HCT116 (cell line): ENCODE results near the gene FRMD4A. TPM values are rescaled to one million over a fixed set of nuclear protein-coding genes. Genes with fewer than 3 reads are reported as not detected.

Experiments
- ATAC-seq: fragments of 200-7000 bp; cut with Tn5 transposase; 2 replicates; pipeline ENCODE4 v1.9.1; 2020; ENCODE audit warnings: mild to moderate bottlenecking, moderate library complexity
- BruUV-seq: library from RNA; stranded (reverse); fragments of 400-500 nt; replicated peaks from 2 replicates; lab custom pipeline; 2021; lab: Mats Ljungman, UMichigan
- CTCF ChIA-PET: fragments of 300-600 bp; sonication (Branson Sonifier 250); formaldehyde crosslinking; loops from one replicate; lab custom pipeline; 2021; ENCODE audit warnings: antibody characterized with exemption; lab: Charles Lee
- POLR2A ChIA-PET: fragments of 300-600, 350-600 bp; sonication (Branson Sonifier 250); formaldehyde crosslinking; loops from one replicate; lab custom pipeline; 2021; ENCODE audit warnings: antibody characterized with exemption; lab: Charles Lee
- RAD21 ChIA-PET, 2 experiments: fragments of 300-600 bp; sonication (Branson Sonifier 250); formaldehyde crosslinking; loops; one replicate each; lab custom pipeline; 2023; ENCODE audit warnings: low total read pairs in 2 of 2; ENCODE audit not compliant: uncharacterized antibody in 2 of 2, unreplicated experiment in 2 of 2, low non-redundant PET in 1 of 2; lab: Charles Lee
- DNase-seq: peaks from one replicate; pipeline ENCODE4 v3.0.0-alpha.2; 2010; ENCODE audit warnings: low read depth, low spot score
- H2AFZ ChIP-seq: fragments of 200-600 bp; shearing (Covaris generic), sonication (generic); 2 replicates; pipeline ENCODE4 v1.6.1; 2017; ENCODE audit warnings: low read depth, mixed run types, mixed read lengths, antibody characterized with exemption, low read length; ENCODE audit not compliant: poor library complexity, severe bottlenecking
- H3K27ac ChIP-seq: 2 replicates; pipeline ENCODE4 v1.5.1; 2012; ENCODE audit warnings: low read depth, low read length
- H3K27me3 ChIP-seq: fragments of 200-600 bp; sonication (generic); 2 replicates; pipeline ENCODE4 v1.6.1; 2016; ENCODE audit warnings: mixed run types, low read length, mixed read lengths; ENCODE audit not compliant: insufficient read depth
- H3K36me3 ChIP-seq, 2 experiments: fragments of 200-500 bp in 1 of 2; fragments of 200-600 bp in 1 of 2; sonication (Bioruptor generic) in 1 of 2; sonication (generic) in 1 of 2; 2 replicates each; pipeline versions ENCODE4 v1.5.1 to v1.6.1; 2014 to 2016; ENCODE audit warnings: low read length in 2 of 2, inconsistent platforms in 1 of 2, mixed read lengths in 1 of 2, mixed run types in 1 of 2; ENCODE audit not compliant: insufficient read depth in 2 of 2, control insufficient read depth in 1 of 2
- H3K4me1 ChIP-seq, 2 experiments: fragments of 200-600 bp in 1 of 2; sonication (generic) in 1 of 2; 2 replicates each; pipeline versions ENCODE4 v1.5.1 to v1.6.1; 2012 to 2017; ENCODE audit warnings: low read length in 2 of 2, inconsistent platforms in 1 of 2, mild to moderate bottlenecking in 1 of 2, mixed read lengths in 1 of 2, mixed run types in 1 of 2, moderate library complexity in 1 of 2; ENCODE audit not compliant: insufficient read depth in 2 of 2, control insufficient read depth in 1 of 2
- H3K4me2 ChIP-seq: fragments of 200-600 bp; sonication (generic); 2 replicates; pipeline ENCODE4 v1.6.1; 2017; ENCODE audit warnings: mixed run types, low read length, mixed read lengths
- H3K4me3 ChIP-seq, 2 experiments: fragments of 200-600 bp in 1 of 2; sonication (generic) in 1 of 2; replicated peaks in 1 of 2; 2 replicates each; pipeline ENCODE4 v1.5.1; 2011 to 2016; ENCODE audit warnings: low read length in 2 of 2, control low read depth in 1 of 2, low read depth in 1 of 2, mild to moderate bottlenecking in 1 of 2, mixed read lengths in 1 of 2, mixed run types in 1 of 2
- H3K79me2 ChIP-seq: fragments of 200-600 bp; sonication (generic); 2 replicates; pipeline ENCODE4 v1.6.1; 2017; ENCODE audit warnings: mild to moderate bottlenecking, mixed run types, low read length, moderate library complexity, mixed read lengths; ENCODE audit not compliant: insufficient read depth
- H3K9ac ChIP-seq: fragments of 200-600 bp; sonication (generic); 2 replicates; pipeline ENCODE4 v1.6.1; 2016; ENCODE audit warnings: low read length, mixed read lengths
- H3K9me2 ChIP-seq: fragments of 200-600 bp; sonication (generic), shearing (Covaris generic); 2 replicates; pipeline ENCODE4 v1.6.1; 2017; ENCODE audit warnings: mixed run types, mild to moderate bottlenecking, moderate library complexity; ENCODE audit not compliant: insufficient read depth
- H3K9me3 ChIP-seq, 2 experiments: fragments of 200-500 bp in 1 of 2; fragments of 200-600 bp in 1 of 2; sonication (Bioruptor generic) in 1 of 2; sonication (generic) in 1 of 2; 2 replicates each; pipeline ENCODE4 v1.6.1; 2014 to 2017; ENCODE audit warnings: low read length in 2 of 2, mixed read lengths in 2 of 2, inconsistent platforms in 1 of 2, low read depth in 1 of 2, mild to moderate bottlenecking in 1 of 2, mixed run types in 1 of 2, moderate library complexity in 1 of 2; ENCODE audit not compliant: control insufficient read depth in 1 of 2, insufficient read depth in 1 of 2
- H4K20me1 ChIP-seq: fragments of 200-600 bp; sonication (generic), shearing (Covaris generic); 2 replicates; pipeline ENCODE4 v1.6.1; 2017; ENCODE audit warnings: mixed run types, mild to moderate bottlenecking, moderate library complexity; ENCODE audit not compliant: insufficient read depth
- CBX3 ChIP-seq: IDR thresholded peaks from 2 replicates; pipeline ENCODE4 v1.6.1; 2012; ENCODE audit warnings: low read depth
- CEBPB ChIP-seq: IDR thresholded peaks from 2 replicates; pipeline ENCODE4 v1.6.1; 2012; ENCODE audit warnings: low read depth
- ELF1 ChIP-seq: IDR thresholded peaks from 2 replicates; pipeline ENCODE4 v1.6.1; 2012; ENCODE audit warnings: low read depth, borderline replicate concordance
- EZH2 ChIP-seq: fragments of 200-600 bp; sonication (generic); IDR thresholded peaks from 2 replicates; pipeline ENCODE4 v1.6.1; 2017; ENCODE audit warnings: antibody characterized with exemption, mixed run types
- FOSL1 ChIP-seq: IDR thresholded peaks from 2 replicates; pipeline ENCODE4 v1.6.1; 2012; ENCODE audit warnings: low read depth
- POLR2AphosphoS5 ChIP-seq: IDR thresholded peaks from 2 replicates; pipeline ENCODE4 v1.6.1; 2011; ENCODE audit warnings: mild to moderate bottlenecking, low read depth, low read length, moderate library complexity
- SP1 ChIP-seq: IDR thresholded peaks from 2 replicates; pipeline ENCODE4 v1.6.1; 2012; ENCODE audit warnings: low read depth
- SRF ChIP-seq: IDR thresholded peaks from 2 replicates; pipeline ENCODE4 v1.6.1; 2012; ENCODE audit warnings: low read depth
- ZFX ChIP-seq: fragments of 450-650 bp; IDR thresholded peaks from 2 replicates; pipeline ENCODE4 v1.6.1; 2017
- ZNF274 ChIP-seq: fragments of 200-500 bp; sonication (Bioruptor generic); IDR thresholded peaks from 2 replicates; pipeline ENCODE4 v1.6.1; 2014; ENCODE audit warnings: mild to moderate bottlenecking, low read depth, low read length, inconsistent platforms
- intact Hi-C: fragments of 100-400 bp; cut with micrococcal nuclease; formaldehyde crosslinking; loops from 2 replicates; pipeline ENCODE4 v1.10.0; 2022
- total RNA-seq: library from RNA; stranded (reverse); gene quantifications from one replicate; pipeline ENCODE4 v1.2.1, GENCODE V29; 2021; ENCODE audit not compliant: unreplicated experiment
- TF ChIP-seq, protein P1 (sequence below): IDR thresholded peaks from 2 replicates; pipeline ENCODE4 v1.6.1; 2011; ENCODE audit warnings: mild to moderate bottlenecking, low read length, moderate library complexity; ENCODE audit not compliant: insufficient replicate concordance; ENCODE audit errors: extremely low read depth

Gene FRMD4A
- total RNA-seq, 1 experiment from 2014 or later: 0.20 TPM

DNA sequence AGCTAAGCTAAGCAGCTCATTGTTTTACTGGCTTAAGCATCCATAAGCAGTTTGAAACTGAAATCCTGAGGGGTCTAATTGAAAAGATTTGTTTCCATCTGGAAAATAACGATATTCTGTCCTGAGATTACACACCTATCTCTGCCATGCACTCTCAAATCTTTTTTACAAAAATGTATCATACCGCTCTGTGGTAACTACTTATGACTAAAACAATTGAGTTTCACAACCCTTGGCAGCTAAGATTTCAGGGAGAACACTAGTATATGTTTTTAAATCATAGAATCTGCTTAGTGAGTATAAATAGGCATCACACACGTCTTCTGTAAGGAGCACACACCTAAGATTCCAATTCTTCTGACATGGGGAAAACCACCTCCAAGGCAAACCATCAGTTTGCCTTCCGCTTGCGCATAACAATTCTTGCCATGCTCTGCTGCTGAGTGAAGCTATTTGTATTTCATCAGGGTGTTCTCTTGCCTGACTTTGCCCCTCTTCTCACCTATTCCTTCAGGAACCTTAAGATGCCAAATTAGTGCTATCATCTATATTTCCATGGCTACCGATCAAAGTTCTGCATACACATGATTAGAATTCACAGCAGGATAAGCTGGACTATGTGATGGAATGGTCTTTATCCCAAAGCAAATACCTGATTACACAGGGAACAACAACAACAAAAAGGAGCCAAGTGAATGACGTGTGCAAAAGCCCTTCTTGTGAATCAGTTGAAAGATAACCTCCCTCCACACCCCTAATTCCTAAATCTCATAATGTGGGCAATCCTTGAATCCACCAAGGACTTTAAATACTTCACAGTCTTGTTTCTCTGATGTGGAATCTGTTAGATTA lies 703.0 kb downstream of the FRMD4A start:
- H3K27ac ChIP-seq: no peak overlapping the region
- POLR2A ChIA-PET: no interaction called here
- no peak overlapping the region for H3K4me2 ChIP-seq
- TF ChIP-seq POLR2AphosphoS5 (no peak), FOSL1 (no peak), ZFX (no peak), EZH2 (no peak), CEBPB (no peak), ELF1 (no peak), SRF (no peak), ZNF274 (no peak), CBX3 (no peak), SP1 (no peak)
- no peaks in the 10 kb centered on the region for H3K9me3 ChIP-seq
- H3K9ac ChIP-seq: no peak overlapping the region
- H3K79me2 ChIP-seq: no peaks in the 10 kb centered on the region
- no peaks in the 10 kb centered on the region for H3K4me1 ChIP-seq
- no peaks in the 10 kb centered on the region for H3K36me3 ChIP-seq
- H4K20me1 ChIP-seq: no peaks in the 10 kb centered on the region; the same call in 1 of the 2 replicates
- CTCF ChIA-PET: no interaction called here
- RAD21 ChIA-PET: no interaction called here
- intact Hi-C loops: no loop called here
- no peaks in the 10 kb centered on the region for H3K27me3 ChIP-seq
- BruUV-seq: no TSS peak
- H3K9me2 ChIP-seq: no peaks in the 10 kb centered on the region
- DNase-seq (no peak), ATAC-seq (no peak)
- H2AFZ ChIP-seq: no peak overlapping the region
- H3K4me3 ChIP-seq: no peak overlapping the region

DNA sequence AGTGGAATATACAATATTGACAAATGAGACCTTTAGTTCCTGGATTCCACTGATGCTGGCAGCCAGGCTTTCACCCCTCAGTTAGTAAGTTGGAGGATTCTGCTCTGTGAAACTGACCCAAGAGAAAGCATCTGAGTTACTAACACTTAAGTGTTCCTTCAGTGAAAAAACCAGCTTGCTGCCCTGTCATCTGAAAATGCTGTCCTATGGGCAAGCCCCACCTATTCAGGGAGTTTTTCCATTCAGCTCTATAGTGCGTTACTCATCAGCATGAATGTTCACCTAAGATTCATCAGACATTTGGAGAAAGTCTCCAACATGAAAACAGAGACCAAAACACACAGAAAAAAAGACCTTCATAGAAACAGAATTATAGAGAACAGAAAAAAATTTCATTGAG lies 706.1 kb downstream of the FRMD4A start:
- no TSS peak for BruUV-seq
- DNase-seq (no peak), ATAC-seq (no peak)
- Histone ChIP-seq H4K20me1 (no peaks in the 10 kb centered on the region; the same call in 1 of the 2 replicates), H3K4me2 (no peak overlapping the region), H3K9me2 (no peaks in the 10 kb centered on the region), H3K27ac (no peak overlapping the region), H3K36me3 (no peaks in the 10 kb centered on the region), H3K79me2 (no peaks in the 10 kb centered on the region), H3K9me3 (no peaks in the 10 kb centered on the region), H3K4me3 (no peak overlapping the region), H2AFZ (no peak overlapping the region), H3K27me3 (no peaks in the 10 kb centered on the region), H3K9ac (no peak overlapping the region), H3K4me1 (no peaks in the 10 kb centered on the region)
- CTCF ChIA-PET: no interaction called here
- RAD21 ChIA-PET: no interaction called here
- TF ChIP-seq POLR2AphosphoS5 (no peak), ELF1 (no peak), ZNF274 (no peak)
- TF ChIP-seq, protein P1, sequence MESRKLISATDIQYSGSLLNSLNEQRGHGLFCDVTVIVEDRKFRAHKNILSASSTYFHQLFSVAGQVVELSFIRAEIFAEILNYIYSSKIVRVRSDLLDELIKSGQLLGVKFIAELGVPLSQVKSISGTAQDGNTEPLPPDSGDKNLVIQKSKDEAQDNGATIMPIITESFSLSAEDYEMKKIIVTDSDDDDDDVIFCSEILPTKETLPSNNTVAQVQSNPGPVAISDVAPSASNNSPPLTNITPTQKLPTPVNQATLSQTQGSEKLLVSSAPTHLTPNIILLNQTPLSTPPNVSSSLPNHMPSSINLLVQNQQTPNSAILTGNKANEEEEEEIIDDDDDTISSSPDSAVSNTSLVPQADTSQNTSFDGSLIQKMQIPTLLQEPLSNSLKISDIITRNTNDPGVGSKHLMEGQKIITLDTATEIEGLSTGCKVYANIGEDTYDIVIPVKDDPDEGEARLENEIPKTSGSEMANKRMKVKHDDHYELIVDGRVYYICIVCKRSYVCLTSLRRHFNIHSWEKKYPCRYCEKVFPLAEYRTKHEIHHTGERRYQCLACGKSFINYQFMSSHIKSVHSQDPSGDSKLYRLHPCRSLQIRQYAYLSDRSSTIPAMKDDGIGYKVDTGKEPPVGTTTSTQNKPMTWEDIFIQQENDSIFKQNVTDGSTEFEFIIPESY: no peak
- POLR2A ChIA-PET: no interaction called here
- intact Hi-C loops: no loop called here
